GM23248 (cell line): ENCODE results near the gene KRTAP20-3. TPM values are rescaled to one million over a fixed set of nuclear protein-coding genes. Genes with fewer than 3 reads are reported as not detected.

Experiments
- DNase-seq: peaks from one replicate; pipeline ENCODE4 v3.0.0-alpha.2; 2015
- H2AFZ ChIP-seq: fragments of 200-600 bp; sonication (generic); 2 replicates; pipeline ENCODE4 v1.6.1; 2016; ENCODE audit warnings: antibody characterized with exemption
- H3F3A ChIP-seq: fragments of 200-600 bp; sonication (generic); 2 replicates; pipeline ENCODE4 v1.6.1; 2016; ENCODE audit warnings: mild to moderate bottlenecking, antibody characterized with exemption, mixed run types; ENCODE audit not compliant: insufficient read depth
- H3K27ac ChIP-seq: fragments of 200-600 bp; sonication (generic); 2 replicates; pipeline ENCODE4 v1.5.1; 2016; ENCODE audit warnings: mild to moderate bottlenecking
- H3K27me3 ChIP-seq: fragments of 200-600 bp; sonication (generic); replicated peaks from 2 replicates; pipeline ENCODE4 v1.6.1; 2016; ENCODE audit warnings: mild to moderate bottlenecking; ENCODE audit not compliant: insufficient read depth
- H3K36me3 ChIP-seq: fragments of 200-600 bp; sonication (generic); 2 replicates; pipeline ENCODE4 v1.6.1; 2016; ENCODE audit warnings: low read depth, mild to moderate bottlenecking
- H3K4me1 ChIP-seq: fragments of 200-600 bp; sonication (generic); 2 replicates; pipeline ENCODE4 v1.6.1; 2016; ENCODE audit warnings: mild to moderate bottlenecking; ENCODE audit not compliant: insufficient read depth
- H3K4me2 ChIP-seq: fragments of 200-600 bp; sonication (generic); one replicate; pipeline ENCODE4 v1.6.1; 2016; ENCODE audit warnings: mild to moderate bottlenecking; ENCODE audit not compliant: unreplicated experiment
- H3K4me3 ChIP-seq: fragments of 200-600 bp; sonication (generic); 2 replicates; pipeline ENCODE4 v1.5.1; 2016; ENCODE audit warnings: mild to moderate bottlenecking
- H3K79me2 ChIP-seq: fragments of 200-600 bp; sonication (generic); 2 replicates; pipeline ENCODE4 v1.6.1; 2016; ENCODE audit warnings: mild to moderate bottlenecking; ENCODE audit not compliant: insufficient read depth
- H3K9ac ChIP-seq: fragments of 200-600 bp; sonication (generic); 2 replicates; pipeline ENCODE4 v1.6.1; 2016; ENCODE audit warnings: mild to moderate bottlenecking
- H3K9me2 ChIP-seq: fragments of 200-600 bp; sonication (generic); 2 replicates; pipeline ENCODE4 v1.6.1; 2016; ENCODE audit warnings: mixed run types, mild to moderate bottlenecking, moderate library complexity; ENCODE audit not compliant: insufficient read depth
- H3K9me3 ChIP-seq: fragments of 200-600 bp; sonication (generic); one replicate; pipeline ENCODE4 v1.6.1; 2017; ENCODE audit warnings: low read depth
- H4K20me1 ChIP-seq: fragments of 200-600 bp; sonication (generic); 2 replicates; pipeline ENCODE4 v1.6.0; 2016; ENCODE audit not compliant: insufficient read depth
- EZH2 ChIP-seq: fragments of 200-600 bp; sonication (generic); IDR thresholded peaks from 2 replicates; pipeline ENCODE4 v1.6.1; 2018; ENCODE audit warnings: antibody characterized with exemption, mild to moderate bottlenecking; ENCODE audit not compliant: insufficient read depth, poor library complexity, severe bottlenecking
- EZH2phosphoT487 ChIP-seq: fragments of 200-600 bp; sonication (generic); IDR thresholded peaks from 2 replicates; pipeline ENCODE4 v1.6.1; 2018; ENCODE audit warnings: antibody characterized with exemption, moderate library complexity, mild to moderate bottlenecking, low read depth; ENCODE audit not compliant: insufficient read depth
- WGBS, 2 experiments: methylation state at CpG; one replicate each; pipeline ENCODE4 v1.1.6; 2015 to 2017; ENCODE audit warnings: low lambda C conversion rate in 2 of 2, low coverage in 1 of 2; ENCODE audit errors: missing lambda C conversion rate in 2 of 2; 5-methylcytosine and 5-hydroxymethylcytosine counted together
- in situ Hi-C: fragments of 300-500 bp; cut with MboI; formaldehyde crosslinking; loops from 2 replicates; pipeline ENCODE4 v1.15.0; 2020
- polyA plus RNA-seq: library from polyadenylated mRNA; unstranded; fragments of >200 nt; fragmentation: Nextera tagmentation; extraction: Ambion mirVana; gene quantifications from 2 replicates; pipeline ENCODE4 v1.2.1, GENCODE V29; 2016
- total RNA-seq: library from RNA; depleted of rRNA; stranded (reverse); fragments of >200 nt; shearing (Covaris generic); gene quantifications from 2 replicates; pipeline ENCODE4 v1.2.3, GENCODE V29; 2014

The KRTAP20-3 gene
- total and polyA plus RNA-seq, 2 experiments from 2014 or later = not detected

DNA sequence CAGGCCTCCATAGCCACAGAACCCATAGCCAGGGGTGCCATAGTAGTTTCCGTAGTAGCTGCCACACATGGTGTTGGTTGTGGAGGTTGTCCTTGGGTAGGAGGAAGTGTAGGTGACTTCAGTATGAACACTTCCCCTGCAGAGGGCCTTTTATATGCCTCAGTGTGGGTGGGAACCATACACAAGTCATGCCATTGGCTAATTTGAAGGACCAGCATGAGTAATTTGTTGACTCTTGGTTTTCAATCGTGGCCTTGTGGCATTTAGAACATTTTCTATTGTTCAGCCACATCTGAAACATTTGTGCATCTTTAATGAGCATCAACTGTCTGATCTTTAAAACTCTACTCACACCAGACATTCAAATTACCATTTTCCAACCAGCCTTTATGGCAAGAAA, 28.8 kb upstream of the KRTAP20-3 start, which contains the start of gene KRTAP6-1:
Gene KRTAP6-1 (minus strand): TSS at position 95 of the 400 bp plus-strand sequence. CDS start 26 bp downstream, at position 69.
- H3F3A ChIP-seq = no peaks in the 10 kb centered on the region
- H3K4me2 ChIP-seq = no peak within 1 kb of the TSS
- no peak for TF ChIP-seq EZH2phosphoT487
- no peak for TF ChIP-seq EZH2
- H3K9ac ChIP-seq = no peak within 1 kb of the TSS
- in situ Hi-C loops = no loop called here
- no peaks in the 10 kb centered on the region for H3K4me1 ChIP-seq
- H3K9me3 ChIP-seq = peaks cover 4% of the 10 kb centered on the region
- no peaks in the 10 kb centered on the region for H4K20me1 ChIP-seq
- H3K9me2 ChIP-seq = no peaks in the 10 kb centered on the region
- H3K36me3 ChIP-seq = no peaks in the 10 kb centered on the region
- no peak within 1 kb of the TSS for H3K27ac ChIP-seq
- no peak within 1 kb of the TSS for H3K4me3 ChIP-seq
- H2AFZ ChIP-seq = no peak within 1 kb of the TSS
- DNase-seq = no peak
- WGBS, 2 experiments = 17 to 29% methylated on average over 2 of the region's 2 CpGs
- no peaks in the 10 kb centered on the region for H3K27me3 ChIP-seq
- no peaks in the 10 kb centered on the region for H3K79me2 ChIP-seq

- no peaks in the 10 kb centered on the region for H3K36me3 ChIP-seq
- DNase-seq = no peak
- H3F3A ChIP-seq = no peaks in the 10 kb centered on the region
- H3K27ac ChIP-seq = no peak overlapping the region
- no peaks in the 10 kb centered on the region for H3K9me3 ChIP-seq
- H3K4me1 ChIP-seq = no peaks in the 10 kb centered on the region
- H3K9ac ChIP-seq = no peak overlapping the region
- H3K79me2 ChIP-seq = no peaks in the 10 kb centered on the region
- no peak overlapping the region for H3K4me3 ChIP-seq
- no peak overlapping the region for H3K4me2 ChIP-seq
- no peak overlapping the region for H2AFZ ChIP-seq
- TF ChIP-seq EZH2 = no peak
- no peaks in the 10 kb centered on the region for H3K27me3 ChIP-seq
- no peaks in the 10 kb centered on the region for H4K20me1 ChIP-seq
- in situ Hi-C loops = no loop called here
- no peaks in the 10 kb centered on the region for H3K9me2 ChIP-seq
These were observed 27.5 kb upstream of the KRTAP20-3 start for GRCh38 chr21:30615199-30615598.

DNA sequence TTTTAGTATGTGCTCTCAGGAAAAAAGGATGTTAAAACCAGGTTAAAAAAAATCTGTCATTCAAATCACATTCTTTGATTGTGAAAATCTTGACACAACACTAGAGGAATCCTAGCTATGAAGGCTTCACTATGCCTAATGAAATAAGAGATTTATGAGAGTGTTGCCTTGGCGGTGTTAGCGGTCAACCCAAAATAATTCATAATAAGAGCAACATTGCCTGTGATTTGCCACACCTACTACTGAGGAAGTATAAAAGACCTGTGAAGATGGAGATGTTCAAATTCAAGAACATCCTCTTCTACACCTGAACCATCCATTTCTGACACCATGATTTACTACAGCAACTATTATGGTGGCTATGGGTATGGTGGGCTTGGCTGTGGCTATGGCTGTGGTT, 26.5 kb upstream of the KRTAP20-3 start, which contains the start of gene KRTAP20-1:
Gene KRTAP20-1 (plus strand): TSS at position 301 of the 400 bp plus-strand sequence. CDS start 30 bp downstream, at position 331.
- no peak within 1 kb of the TSS for H3K9ac ChIP-seq
- no peaks in the 10 kb centered on the region for H4K20me1 ChIP-seq
- H3K4me1 ChIP-seq = no peaks in the 10 kb centered on the region
- DNase-seq = no peak
- no peaks in the 10 kb centered on the region for H3K9me2 ChIP-seq
- no peaks in the 10 kb centered on the region for H3K36me3 ChIP-seq
- H3K4me3 ChIP-seq = no peak within 1 kb of the TSS
- TF ChIP-seq EZH2 (no peak), EZH2phosphoT487 (no peak)
- H3F3A ChIP-seq = no peaks in the 10 kb centered on the region
- H2AFZ ChIP-seq = no peak within 1 kb of the TSS
- no peaks in the 10 kb centered on the region for H3K27me3 ChIP-seq
- H3K79me2 ChIP-seq = no peaks in the 10 kb centered on the region
- no peak within 1 kb of the TSS for H3K4me2 ChIP-seq
- in situ Hi-C loops = no loop called here
- H3K27ac ChIP-seq = no peak within 1 kb of the TSS
- WGBS, 2 experiments = 65 to 73% methylated on average over 2 of the region's 2 CpGs
- H3K9me3 ChIP-seq = no peaks in the 10 kb centered on the region

DNA sequence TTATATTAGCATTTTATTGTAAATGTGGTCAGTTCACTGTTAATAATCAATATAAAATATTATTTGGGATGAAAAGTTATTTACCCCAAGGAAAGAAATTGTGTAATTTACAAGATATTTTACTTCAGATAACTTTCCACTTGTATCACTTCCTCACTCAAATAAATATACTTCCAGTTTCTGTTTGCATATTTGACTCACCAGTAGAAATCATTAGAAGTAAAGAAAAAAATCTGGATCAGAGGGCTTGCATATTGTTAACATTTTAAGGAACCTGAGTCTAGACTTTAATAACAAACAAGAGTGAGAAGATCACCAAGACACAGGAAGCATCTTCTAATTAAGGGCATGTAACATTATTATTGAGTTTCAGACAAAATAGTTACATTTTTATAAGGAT, 22.6 kb upstream of the KRTAP20-3 start:
- Histone ChIP-seq H3K27me3 (no peaks in the 10 kb centered on the region), H3K27ac (no peak overlapping the region), H3K36me3 (no peaks in the 10 kb centered on the region), H3K9me2 (no peaks in the 10 kb centered on the region), H3K4me2 (no peak overlapping the region), H3F3A (no peaks in the 10 kb centered on the region), H3K9ac (no peak overlapping the region), H3K9me3 (no peaks in the 10 kb centered on the region), H3K79me2 (no peaks in the 10 kb centered on the region), H4K20me1 (no peaks in the 10 kb centered on the region), H3K4me3 (no peak overlapping the region), H2AFZ (no peak overlapping the region), H3K4me1 (no peaks in the 10 kb centered on the region)
- in situ Hi-C loops = no loop called here
- TF ChIP-seq EZH2phosphoT487 (no peak), EZH2 (no peak)
- DNase-seq = no peak

- no peaks in the 10 kb centered on the region for H3K9me2 ChIP-seq
- H3K27me3 ChIP-seq = no peaks in the 10 kb centered on the region
- no peaks in the 10 kb centered on the region for H3F3A ChIP-seq
- no peak for DNase-seq
- in situ Hi-C loops = no loop called here
- no peaks in the 10 kb centered on the region for H3K36me3 ChIP-seq
- no peak within 1 kb of the TSS for H3K4me3 ChIP-seq
- H3K9ac ChIP-seq = no peak within 1 kb of the TSS
- no peaks in the 10 kb centered on the region for H3K9me3 ChIP-seq
- H3K4me1 ChIP-seq = no peaks in the 10 kb centered on the region
- 11 to 17% methylated on average over 3 of the region's 3 CpGs for WGBS, 2 experiments
- no peaks in the 10 kb centered on the region for H4K20me1 ChIP-seq
- no peaks in the 10 kb centered on the region for H3K79me2 ChIP-seq
- H3K27ac ChIP-seq = no peak within 1 kb of the TSS
- TF ChIP-seq EZH2 (no peak), EZH2phosphoT487 (no peak)
- no peak within 1 kb of the TSS for H3K4me2 ChIP-seq
- H2AFZ ChIP-seq = no peak within 1 kb of the TSS
These were observed 22.1 kb upstream of the KRTAP20-3 start, which contains the start of gene KRTAP20-4 for GRCh38 chr21:30620522-30620921. Gene KRTAP20-4, plus strand, starts transcription at chr21:30620627.
